ENCODE results near the gene EXOC6B.
"Not testable (repeated sequence)": the region's sequence is repeated elsewhere in the genome, so short reads cannot be mapped to it uniquely, and the experiment has no call there.

- not testable (repeated sequence) for TF ChIP-seq CTCF (IDR thresholded peaks at IDR 0.05 in 4 of 5, conservative IDR thresholded peaks at IDR 0.05 in 1 of 5); POLR2A (IDR thresholded peaks at IDR 0.05)
Observed at GRCh38 chr2:72554910-72555309, 270.9 kb downstream of the EXOC6B start.

Data from gastrocnemius medialis (tissue), 4 donors.